ENCODE results near the gene KCNH8.

DNA sequence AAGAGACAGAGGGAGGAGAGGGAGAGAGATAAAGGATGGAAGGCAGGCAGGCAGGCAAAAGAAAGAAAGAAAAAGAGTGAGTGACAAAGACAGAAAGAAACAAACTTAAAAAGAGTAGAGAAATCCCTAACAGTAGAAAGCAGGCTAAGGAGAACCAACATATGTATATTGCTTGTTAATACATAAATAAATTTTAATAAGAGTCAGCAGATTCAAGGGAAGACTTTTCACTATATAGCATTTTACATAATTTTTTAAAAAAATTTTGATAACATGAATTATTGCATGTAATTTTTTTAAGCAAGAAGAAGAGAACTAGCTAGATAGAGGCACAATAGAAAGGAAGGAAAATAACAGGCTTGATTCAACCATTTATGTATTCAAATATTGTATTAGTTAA, 291.6 kb downstream of the KCNH8 start:
- TF ChIP-seq CTCF (IDR thresholded peaks at IDR 0.05), result no peak
- no peak for TF ChIP-seq POLR2A (IDR thresholded peaks at IDR 0.05)

Measured in Peyer's patch (tissue), 4 donors.